Esophagus (tissue), 2 donors: ENCODE results near the gene HNRNPH1. TPM values are rescaled to one million over a fixed set of nuclear protein-coding genes. Genes with fewer than 3 reads are reported as not detected.

ENCODE experiments used
- H3K27ac ChIP-seq, 2 donors: one replicate each; pipeline ENCODE4 v1.5.1; 2013; ENCODE audit warnings: low read depth in 2 of 2, mild to moderate bottlenecking in 2 of 2, inconsistent platforms in 1 of 2, low read length in 1 of 2, moderate library complexity in 1 of 2
- H3K27me3 ChIP-seq, 2 donors: one replicate each; pipeline ENCODE4 v1.6.1; 2013; ENCODE audit warnings: low read length in 2 of 2, control low read depth in 1 of 2, mild to moderate bottlenecking in 1 of 2; ENCODE audit not compliant: insufficient read depth in 2 of 2, control insufficient read depth in 1 of 2
- H3K36me3 ChIP-seq, 2 donors: one replicate each; pipeline ENCODE4 v1.6.1; 2013; ENCODE audit warnings: low read length in 1 of 2; ENCODE audit not compliant: control insufficient read depth in 2 of 2, insufficient read depth in 2 of 2
- H3K4me1 ChIP-seq, 2 donors: one replicate each; pipeline ENCODE4 v1.6.1; 2013; ENCODE audit warnings: low read length in 1 of 2; ENCODE audit not compliant: control insufficient read depth in 2 of 2, insufficient read depth in 2 of 2
- H3K4me3 ChIP-seq, 2 donors: one replicate each; pipeline ENCODE4 v1.5.1; 2013; ENCODE audit warnings: low read length in 2 of 2, mild to moderate bottlenecking in 2 of 2, low read depth in 1 of 2, moderate library complexity in 1 of 2
- H3K9me3 ChIP-seq, 2 donors: one replicate each; pipeline ENCODE4 v1.6.1; 2013; ENCODE audit warnings: mild to moderate bottlenecking in 2 of 2, low read depth in 1 of 2, low read length in 1 of 2, moderate library complexity in 1 of 2; ENCODE audit not compliant: control insufficient read depth in 2 of 2, insufficient read depth in 1 of 2
- WGBS, 2 donors: extraction: QIAGEN DNeasy Blood & Tissue Kit; methylation state at CpG; one replicate each; pipeline ENCODE4 v1.1.7; 2013; 5-methylcytosine and 5-hydroxymethylcytosine counted together
- polyA plus RNA-seq, 2 donors: library from polyadenylated mRNA; stranded (reverse); fragments of 200-250 nt; gene quantifications; one replicate each; pipeline ENCODE4 v1.2.3, GENCODE V29; 2013
- donor health status: healthy with polysubstance abuse.
- donor health status: Bipolar disorder and iron deficiency.

Gene HNRNPH1
- polyA plus RNA-seq, 2 donors, result 156 to 247 TPM

DNA sequence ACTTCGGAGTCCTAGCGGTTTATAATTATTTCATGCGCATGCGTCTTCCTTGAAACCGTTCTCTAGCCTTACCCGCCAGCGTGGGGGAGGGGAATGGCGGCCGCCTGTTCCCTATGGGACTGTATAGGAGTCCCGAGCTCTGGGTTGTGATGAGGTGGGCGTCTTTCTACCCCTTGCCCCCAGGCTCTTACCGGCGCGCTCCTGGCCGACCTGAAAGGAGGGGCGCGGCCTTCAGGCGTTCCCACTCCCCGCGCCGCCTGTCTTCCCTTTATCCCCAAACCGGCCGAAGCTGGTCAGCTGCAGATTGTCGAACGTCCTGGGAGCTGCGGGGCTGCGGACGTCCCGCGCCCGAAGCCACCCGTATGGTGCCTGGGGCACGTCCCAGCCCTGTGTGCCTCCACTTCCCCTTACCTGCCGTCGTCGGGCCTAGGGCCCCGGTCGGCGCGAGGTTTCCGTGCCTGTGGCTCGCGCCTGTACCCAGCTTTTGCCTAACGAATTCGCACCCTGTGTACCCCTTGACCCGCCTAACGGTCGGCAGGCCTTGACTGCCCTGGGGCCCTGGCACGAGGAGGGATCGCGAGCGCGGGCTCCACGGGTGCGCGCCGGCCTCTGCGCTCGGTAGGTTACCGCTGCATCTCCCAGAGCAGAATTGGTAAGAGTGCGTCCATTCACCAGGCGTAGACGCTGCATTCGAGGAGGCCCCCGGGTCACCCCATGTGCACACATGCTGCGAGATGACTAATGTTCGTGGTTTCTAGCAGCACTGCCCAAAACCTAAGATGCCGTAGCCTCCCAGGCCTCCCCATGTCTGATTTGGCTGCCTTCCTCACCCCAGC lies 653 bp upstream of the HNRNPH1 start:
- Histone ChIP-seq H3K27me3 (no peaks in the 10 kb centered on the region), H3K9me3 (no peaks in the 10 kb centered on the region), H3K36me3 (peaks cover 0 to 4% of the 10 kb centered on the region in 2 donors), H3K4me3 (peak overlapping the region; percentile 58 to 90), H3K27ac (peak overlapping the region; percentile 92 to 100), H3K4me1 (peaks cover 0 to 2% of the 10 kb centered on the region in 2 donors)
- 5 to 6% methylated on average over 66 to 68 of the region's 68 CpGs for WGBS, 2 donors

- WGBS, 2 donors, result 2 to 4% methylated on average over 11 of the region's 11 CpGs
- Histone ChIP-seq H3K27me3 (no peaks in the 10 kb centered on the region), H3K36me3 (peaks cover 4 to 13% of the 10 kb centered on the region in 2 donors), H3K27ac (no peak overlapping the region), H3K4me3 (peak overlapping the region; percentile 14 to 90), H3K4me1 (peaks cover 0 to 2% of the 10 kb centered on the region in 2 donors), H3K9me3 (no peaks in the 10 kb centered on the region)
Observed at GRCh38 chr5:179621551-179622214, 1.8 kb downstream of the HNRNPH1 start.

- WGBS, 2 donors, result 7 to 8% methylated on average over 5 of the region's 5 CpGs
- H3K36me3 ChIP-seq, result peaks cover 9 to 18% of the 10 kb centered on the region in 2 donors
- H3K4me1 ChIP-seq, result peaks cover 0 to 2% of the 10 kb centered on the region in 2 donors
- H3K27me3 ChIP-seq, result no peaks in the 10 kb centered on the region
- no peaks in the 10 kb centered on the region for H3K9me3 ChIP-seq
- peak overlapping the region in 1 of 2 donors; percentile 90 for H3K4me3 ChIP-seq
- no peak overlapping the region for H3K27ac ChIP-seq
Observed at GRCh38 chr5:179620703-179621350, 2.6 kb downstream of the HNRNPH1 start.

- H3K27me3 ChIP-seq, result no peaks in the 10 kb centered on the region
- H3K4me3 ChIP-seq, result peak overlapping the region in 1 of 2 donors; percentile 90
- H3K27ac ChIP-seq, result no peak overlapping the region
- H3K36me3 ChIP-seq, result peaks cover 9 to 20% of the 10 kb centered on the region in 2 donors
- peaks cover 0 to 2% of the 10 kb centered on the region in 2 donors for H3K4me1 ChIP-seq
- 1 to 2% methylated on average over 3 of the region's 3 CpGs for WGBS, 2 donors
- H3K9me3 ChIP-seq, result no peaks in the 10 kb centered on the region
Observed at GRCh38 chr5:179620293-179620692, 3.2 kb downstream of the HNRNPH1 start.

GRCh38 chr5:179619776-179620175 lies 3.7 kb downstream of the HNRNPH1 start:
- Histone ChIP-seq H3K27me3 (no peaks in the 10 kb centered on the region), H3K4me3 (no peak overlapping the region), H3K27ac (no peak overlapping the region), H3K36me3 (peaks cover 9 to 21% of the 10 kb centered on the region in 2 donors), H3K4me1 (peaks cover 0 to 2% of the 10 kb centered on the region in 2 donors), H3K9me3 (no peaks in the 10 kb centered on the region)
- WGBS, 2 donors, result 2 to 5% methylated on average over 4 of the region's 4 CpGs

GRCh38 chr5:179618923-179619554 lies 4.4 kb downstream of the HNRNPH1 start:
- 15 to 17% methylated on average over 6 of the region's 6 CpGs for WGBS, 2 donors
- no peak overlapping the region for H3K27ac ChIP-seq
- H3K4me3 ChIP-seq, result peak overlapping the region in 1 of 2 donors; percentile 26

DNA sequence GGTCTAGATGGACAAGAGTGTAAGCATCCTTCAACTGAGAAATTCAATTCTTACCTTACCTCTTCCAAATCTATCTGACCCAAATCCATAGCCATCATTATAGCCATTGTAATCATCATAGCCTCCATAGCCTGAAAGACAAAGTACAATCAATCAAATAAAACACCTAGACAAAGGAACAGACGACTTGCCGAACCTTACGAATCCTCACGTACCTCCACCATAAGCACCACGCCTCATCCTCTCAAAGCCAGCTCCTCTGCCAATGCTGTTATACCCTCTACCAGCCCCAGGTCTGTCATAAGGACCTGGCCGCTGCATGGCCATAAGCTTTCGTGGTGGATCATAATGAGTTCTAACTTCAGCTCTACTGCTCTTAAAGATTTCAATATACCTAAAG lies 5.5 kb downstream of the HNRNPH1 start:
- Histone ChIP-seq H3K27me3 (no peaks in the 10 kb centered on the region), H3K4me3 (no peak overlapping the region), H3K36me3 (peaks cover 14 to 32% of the 10 kb centered on the region in 2 donors), H3K27ac (no peak overlapping the region), H3K9me3 (no peaks in the 10 kb centered on the region), H3K4me1 (peaks cover 0 to 5% of the 10 kb centered on the region in 2 donors)
- WGBS, 2 donors, result 52 to 57% methylated on average over 7 of the region's 7 CpGs

More at GRCh38 chr5:179618923-179619554, 4.4 kb downstream of the HNRNPH1 start:
- Histone ChIP-seq H3K4me1 (peaks cover 0 to 2% of the 10 kb centered on the region in 2 donors), H3K9me3 (no peaks in the 10 kb centered on the region), H3K27me3 (no peaks in the 10 kb centered on the region), H3K36me3 (peaks cover 9 to 23% of the 10 kb centered on the region in 2 donors)

DNA sequence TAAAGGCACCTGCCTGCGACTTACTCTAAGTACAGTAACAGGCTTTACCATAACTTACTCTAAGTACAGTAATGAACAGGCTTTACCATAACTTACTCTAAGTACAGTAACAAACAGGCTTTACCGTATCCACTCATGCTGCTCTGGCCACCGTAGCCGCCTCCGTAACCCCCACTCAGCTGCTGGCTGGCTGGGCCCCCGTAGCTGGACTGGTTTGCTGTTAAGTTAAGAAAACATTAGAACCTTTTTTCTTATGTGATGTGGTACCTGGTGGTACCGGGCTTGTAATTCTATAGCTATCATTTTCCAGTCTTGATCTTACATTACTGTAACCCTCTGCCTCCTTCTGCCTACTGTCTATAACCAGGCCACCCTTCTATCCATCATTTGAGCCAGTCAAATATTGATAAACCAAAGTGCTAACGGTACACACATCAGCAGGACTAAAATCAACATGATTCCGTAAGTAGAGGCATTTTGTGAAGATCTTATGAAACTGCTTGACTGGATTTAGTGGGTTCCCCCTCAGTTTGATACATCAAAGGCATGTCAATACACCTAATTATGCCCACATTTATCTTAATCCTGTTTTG lies 7.4 kb downstream of the HNRNPH1 start:
- 74 to 75% methylated on average over 9 of the region's 9 CpGs for WGBS, 2 donors
- H3K27ac ChIP-seq, result no peak overlapping the region

DNA sequence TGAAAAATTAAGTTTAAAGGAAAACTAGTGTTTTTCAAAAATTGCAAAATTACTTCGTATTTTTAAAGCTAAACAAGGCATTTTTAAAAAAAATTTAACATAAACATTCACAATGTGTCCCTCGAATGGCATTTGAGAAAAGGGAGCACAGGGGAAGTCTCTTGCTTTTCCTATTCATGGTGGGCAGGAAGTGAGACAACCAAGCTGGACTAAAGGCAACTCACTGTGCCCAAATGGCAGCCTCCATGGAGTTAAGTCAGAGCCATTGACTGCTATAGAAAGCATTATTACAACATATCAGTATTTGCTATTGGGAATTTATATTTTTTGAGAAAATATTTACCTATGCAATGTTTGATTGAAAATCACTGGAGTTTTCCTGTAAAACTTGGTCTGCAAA lies 8.3 kb downstream of the HNRNPH1 start:
- H3K27ac ChIP-seq, result no peak overlapping the region
- 33 to 54% methylated on average over 2 of the region's 2 CpGs for WGBS, 2 donors
- H3K36me3 ChIP-seq, result peaks cover 16 to 45% of the 10 kb centered on the region in 2 donors
- H3K4me1 ChIP-seq, result peaks cover 0 to 6% of the 10 kb centered on the region in 2 donors
- H3K27me3 ChIP-seq, result no peaks in the 10 kb centered on the region
- no peaks in the 10 kb centered on the region for H3K9me3 ChIP-seq
- H3K4me3 ChIP-seq, result no peak overlapping the region

More for the DNA sequence above, 7.4 kb downstream of the HNRNPH1 start:
- Histone ChIP-seq H3K4me1 (peaks cover 0 to 5% of the 10 kb centered on the region in 2 donors), H3K27me3 (no peaks in the 10 kb centered on the region), H3K4me3 (no peak overlapping the region), H3K9me3 (no peaks in the 10 kb centered on the region), H3K36me3 (peaks cover 14 to 42% of the 10 kb centered on the region in 2 donors)
